Loucy (cell line): ENCODE data around the gene SH2D5.

Experiments used
- H2AFZ ChIP-seq: fragments of 200-600 bp; sonication (generic); 2 replicates; pipeline ENCODE4 v1.6.0; 2016; ENCODE audit warnings: antibody characterized with exemption, mild to moderate bottlenecking, low read length, moderate library complexity
- H3F3A ChIP-seq: fragments of 200-600 bp; 2 replicates; pipeline ENCODE4 v1.6.0; 2016; ENCODE audit warnings: antibody characterized with exemption, low read depth, mild to moderate bottlenecking
- H3K27me3 ChIP-seq: fragments of 200-600 bp; sonication (generic); 2 replicates; pipeline ENCODE4 v1.6.1; 2014; ENCODE audit warnings: low read length, mild to moderate bottlenecking; ENCODE audit not compliant: insufficient read depth, poor library complexity, severe bottlenecking
- H3K36me3 ChIP-seq: fragments of 200-600 bp; sonication (generic); 2 replicates; pipeline ENCODE4 v1.6.1; 2016; ENCODE audit warnings: low read length; ENCODE audit not compliant: insufficient read depth
- H3K4me1 ChIP-seq: fragments of 200-600 bp; sonication (generic); 2 replicates; pipeline ENCODE4 v1.5.1; 2014; ENCODE audit warnings: low read length, mild to moderate bottlenecking; ENCODE audit not compliant: insufficient read depth, poor library complexity, severe bottlenecking
- H3K4me2 ChIP-seq: fragments of 200-600 bp; sonication (generic); 2 replicates; pipeline ENCODE4 v1.6.0; 2014; ENCODE audit warnings: antibody characterized with exemption, low read length, low read depth, mild to moderate bottlenecking; ENCODE audit not compliant: poor library complexity, severe bottlenecking
- H3K4me3 ChIP-seq: fragments of 200-600 bp; sonication (generic); 2 replicates; pipeline ENCODE4 v1.5.1; 2014; ENCODE audit warnings: low read length, mild to moderate bottlenecking, mixed read lengths; ENCODE audit not compliant: poor library complexity, severe bottlenecking
- H3K79me2 ChIP-seq: fragments of 200-600 bp; sonication (generic); 2 replicates; pipeline ENCODE4 v1.6.1; 2014; ENCODE audit warnings: low read length; ENCODE audit not compliant: insufficient read depth
- H3K9ac ChIP-seq: fragments of 200-600 bp; sonication (generic); 2 replicates; pipeline ENCODE4 v1.6.0; 2014; ENCODE audit warnings: mild to moderate bottlenecking, low read depth, low read length, moderate library complexity; ENCODE audit not compliant: poor library complexity, severe bottlenecking
- H3K9me2 ChIP-seq: fragments of 200-600 bp; sonication (generic); replicated peaks from 2 replicates; pipeline ENCODE4 v1.6.1; 2016; ENCODE audit warnings: low read depth, low read length, mixed read lengths
- H3K9me3 ChIP-seq: fragments of 200-600 bp; sonication (generic); 2 replicates; pipeline ENCODE4 v1.6.1; 2014; ENCODE audit warnings: mild to moderate bottlenecking, antibody characterized with exemption, low read length, low read depth; ENCODE audit not compliant: insufficient read depth
- H4K20me1 ChIP-seq: fragments of 200-600 bp; sonication (generic); 2 replicates; pipeline ENCODE4 v1.6.0; 2014; ENCODE audit warnings: antibody characterized with exemption, low read length, mild to moderate bottlenecking; ENCODE audit not compliant: insufficient read depth, poor library complexity, severe bottlenecking
- EZH2phosphoT487 ChIP-seq: fragments of 200-600 bp; IDR thresholded peaks from 2 replicates; pipeline ENCODE4 v1.6.1; 2018; ENCODE audit warnings: antibody characterized with exemption, mild to moderate bottlenecking, moderate library complexity, borderline replicate concordance
- TF ChIP-seq, protein P1 (sequence below): fragments of 200-600 bp; sonication (generic); conservative IDR thresholded peaks from 2 replicates; pipeline ENCODE4 v1.5.1; 2014; ENCODE audit warnings: mild to moderate bottlenecking, antibody characterized with exemption, low read length

SH2D5 gene

DNA sequence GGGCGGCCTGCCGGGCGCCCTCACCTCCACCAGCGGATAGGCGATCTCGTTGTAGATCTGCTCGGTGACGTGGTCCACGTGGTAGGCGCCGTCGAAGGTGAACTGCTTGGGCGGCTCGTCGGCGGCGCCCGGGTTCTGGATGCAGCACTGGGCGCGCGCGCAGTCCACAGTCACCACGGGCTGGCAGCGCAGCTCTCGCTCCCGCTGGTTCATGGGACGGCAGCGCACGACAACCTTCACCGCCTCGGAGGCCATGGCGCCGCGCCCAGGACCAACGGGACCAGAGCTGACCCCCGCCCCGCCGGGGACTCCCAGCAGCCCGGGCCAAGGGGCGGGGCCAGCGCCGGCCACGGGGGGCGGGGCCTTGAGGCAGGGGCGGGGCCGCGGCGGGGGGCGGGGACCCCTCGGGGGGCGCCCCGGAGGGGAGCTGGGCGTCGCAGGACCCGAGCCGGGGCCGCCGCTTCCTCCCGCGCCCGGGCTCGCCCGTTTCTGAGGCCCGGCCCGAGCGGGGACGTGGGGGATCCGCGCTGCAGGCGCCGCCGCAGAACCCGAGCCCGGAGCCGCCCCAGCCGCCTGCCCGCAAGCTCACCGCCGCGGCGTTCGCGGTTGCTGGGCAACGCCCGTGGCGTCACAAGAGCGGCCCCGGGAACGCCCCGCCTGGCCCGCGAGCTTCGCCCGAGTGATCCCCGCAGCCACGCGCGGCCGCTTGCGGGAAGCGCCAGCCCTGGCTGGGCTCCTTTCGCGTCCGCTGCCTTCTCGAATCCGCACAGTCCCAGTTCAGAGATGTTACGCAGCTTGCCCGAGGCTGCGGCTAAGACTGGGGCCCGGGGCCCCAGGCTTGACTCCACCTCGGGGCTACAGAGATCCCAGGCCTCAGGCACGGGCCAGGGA is 14.8 kb downstream of the SH2D5 start, which contains the start of gene KIF17:
KIF17 (minus strand) TSS at position 556 of the 891 bp plus-strand sequence; CDS start at position 255, 301 bp downstream.
- TF ChIP-seq, protein P1, sequence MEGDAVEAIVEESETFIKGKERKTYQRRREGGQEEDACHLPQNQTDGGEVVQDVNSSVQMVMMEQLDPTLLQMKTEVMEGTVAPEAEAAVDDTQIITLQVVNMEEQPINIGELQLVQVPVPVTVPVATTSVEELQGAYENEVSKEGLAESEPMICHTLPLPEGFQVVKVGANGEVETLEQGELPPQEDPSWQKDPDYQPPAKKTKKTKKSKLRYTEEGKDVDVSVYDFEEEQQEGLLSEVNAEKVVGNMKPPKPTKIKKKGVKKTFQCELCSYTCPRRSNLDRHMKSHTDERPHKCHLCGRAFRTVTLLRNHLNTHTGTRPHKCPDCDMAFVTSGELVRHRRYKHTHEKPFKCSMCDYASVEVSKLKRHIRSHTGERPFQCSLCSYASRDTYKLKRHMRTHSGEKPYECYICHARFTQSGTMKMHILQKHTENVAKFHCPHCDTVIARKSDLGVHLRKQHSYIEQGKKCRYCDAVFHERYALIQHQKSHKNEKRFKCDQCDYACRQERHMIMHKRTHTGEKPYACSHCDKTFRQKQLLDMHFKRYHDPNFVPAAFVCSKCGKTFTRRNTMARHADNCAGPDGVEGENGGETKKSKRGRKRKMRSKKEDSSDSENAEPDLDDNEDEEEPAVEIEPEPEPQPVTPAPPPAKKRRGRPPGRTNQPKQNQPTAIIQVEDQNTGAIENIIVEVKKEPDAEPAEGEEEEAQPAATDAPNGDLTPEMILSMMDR, result no peak
- no peak for TF ChIP-seq EZH2phosphoT487
- Histone ChIP-seq H3F3A (no peaks in the 10 kb centered on the region), H4K20me1 (no peaks in the 10 kb centered on the region), H3K9me2 (no peaks in the 10 kb centered on the region), H3K79me2 (no peaks in the 10 kb centered on the region), H3K9ac (no peak within 1 kb of the TSS), H3K4me1 (no peaks in the 10 kb centered on the region), H3K36me3 (no peaks in the 10 kb centered on the region), H3K9me3 (no peaks in the 10 kb centered on the region), H3K27me3 (no peaks in the 10 kb centered on the region), H2AFZ (no peak within 1 kb of the TSS), H3K4me2 (peak within 1 kb of the TSS; percentile 42), H3K4me3 (peak within 1 kb of the TSS; percentile 21)

DNA sequence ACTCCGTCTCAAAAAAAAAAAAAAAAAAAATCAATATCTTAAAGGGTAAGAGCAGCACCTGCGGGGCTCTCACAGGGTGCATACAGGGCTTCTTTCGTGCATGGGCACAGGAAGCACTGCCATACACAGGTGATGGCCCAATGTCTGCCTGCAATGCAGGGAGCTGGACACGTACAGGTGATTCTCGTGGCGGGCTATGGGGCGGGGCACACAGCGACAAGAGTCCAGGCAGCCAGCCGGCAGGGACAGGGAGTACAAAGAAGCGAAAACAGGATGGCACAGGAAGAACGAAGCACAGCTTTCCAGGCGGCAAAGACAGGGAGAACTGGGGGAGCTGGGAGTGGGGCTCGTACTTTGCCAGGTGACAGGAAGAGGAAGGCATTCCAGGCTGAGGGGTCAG is 16.3 kb downstream of the SH2D5 start:
- Histone ChIP-seq H3K27me3 (no peaks in the 10 kb centered on the region), H3K4me1 (no peaks in the 10 kb centered on the region), H3K9me2 (no peaks in the 10 kb centered on the region), H3K9me3 (no peaks in the 10 kb centered on the region), H3K9ac (no peak overlapping the region), H3K4me3 (no peak overlapping the region), H2AFZ (no peak overlapping the region), H3K36me3 (no peaks in the 10 kb centered on the region), H3K4me2 (no peak overlapping the region), H3F3A (no peaks in the 10 kb centered on the region), H4K20me1 (no peaks in the 10 kb centered on the region), H3K79me2 (no peaks in the 10 kb centered on the region)
- no peak for TF ChIP-seq EZH2phosphoT487
- TF ChIP-seq, protein P1, result no peak

- H3K9ac ChIP-seq, result no peak overlapping the region
- H3K9me2 ChIP-seq, result no peaks in the 10 kb centered on the region
- H3K79me2 ChIP-seq, result no peaks in the 10 kb centered on the region
- no peak overlapping the region for H3K4me2 ChIP-seq
- no peaks in the 10 kb centered on the region for H3K9me3 ChIP-seq
- H2AFZ ChIP-seq, result no peak overlapping the region
- no peaks in the 10 kb centered on the region for H3K27me3 ChIP-seq
- H3K36me3 ChIP-seq, result no peaks in the 10 kb centered on the region
- H4K20me1 ChIP-seq, result no peaks in the 10 kb centered on the region
- no peak for TF ChIP-seq EZH2phosphoT487
- TF ChIP-seq, protein P1, result no peak
- no peaks in the 10 kb centered on the region for H3F3A ChIP-seq
- no peaks in the 10 kb centered on the region for H3K4me1 ChIP-seq
- no peak overlapping the region for H3K4me3 ChIP-seq
Observed at GRCh38 chr1:20715406-20715805, 17.1 kb downstream of the SH2D5 start.
